ENCODE results near the gene KIF24.
A peak's percentile ranks its signal among the peaks of the same experiment; 100 is the strongest.
"Not testable (repeated sequence)": the region's sequence is repeated elsewhere in the genome, so short reads cannot be mapped to it uniquely, and the experiment has no call there.

KIF24 gene

GRCh38 chr9:34371886-34372466, 42.9 kb upstream of the KIF24 start:
- H3K36me3 ChIP-seq (ENCODE audit: control insufficient read depth, insufficient read depth, low read length): peaks cover 25% of the 10 kb centered on the region
- no peak overlapping the region for H3K4me3 ChIP-seq (ENCODE audit: low read depth, low read length)
- peaks cover 16% of the 10 kb centered on the region for H3K9me3 ChIP-seq (ENCODE audit: control insufficient read depth, insufficient read depth, low read depth, low read length)
- peaks cover 15% of the 10 kb centered on the region for H3K4me1 ChIP-seq (ENCODE audit: control insufficient read depth, insufficient read depth, low read length)
- no peak overlapping the region for H3K27ac ChIP-seq (ENCODE audit: low read depth, low read length)
- no peak overlapping the region for H3K9ac ChIP-seq (ENCODE audit: low read length)
- peaks cover 8% of the 10 kb centered on the region; the same call in 1 of the 2 replicates for H3K27me3 ChIP-seq (ENCODE audit: control insufficient read depth, insufficient read depth, low read length)

GRCh38 chr9:34370970-34371880, 42.2 kb upstream of the KIF24 start:
- H3K27me3 ChIP-seq (ENCODE audit: control insufficient read depth, insufficient read depth, low read length): peaks cover 8% of the 10 kb centered on the region; the same call in 1 of the 2 replicates
- no peak overlapping the region for H3K9ac ChIP-seq (ENCODE audit: low read length)
- H3K9me3 ChIP-seq (ENCODE audit: control insufficient read depth, insufficient read depth, low read depth, low read length): peaks cover 21% of the 10 kb centered on the region
- H3K4me3 ChIP-seq (ENCODE audit: low read depth, low read length): no peak overlapping the region
- no peak overlapping the region for H3K27ac ChIP-seq (ENCODE audit: low read depth, low read length)
- H3K4me1 ChIP-seq (ENCODE audit: control insufficient read depth, insufficient read depth, low read length): peaks cover 15% of the 10 kb centered on the region
- peaks cover 25% of the 10 kb centered on the region for H3K36me3 ChIP-seq (ENCODE audit: control insufficient read depth, insufficient read depth, low read length)

GRCh38 chr9:34370335-34370969, 41.4 kb upstream of the KIF24 start:
- Histone ChIP-seq H3K9me3 (ENCODE audit: control insufficient read depth, insufficient read depth, low read depth, low read length) (peaks cover 23% of the 10 kb centered on the region), H3K27ac (ENCODE audit: low read depth, low read length) (no peak overlapping the region), H3K4me3 (ENCODE audit: low read depth, low read length) (no peak overlapping the region), H3K4me1 (ENCODE audit: control insufficient read depth, insufficient read depth, low read length) (peaks cover 7% of the 10 kb centered on the region), H3K27me3 (ENCODE audit: control insufficient read depth, insufficient read depth, low read length) (peaks cover 3% of the 10 kb centered on the region; the same call in 1 of the 2 replicates), H3K9ac (ENCODE audit: low read length) (no peak overlapping the region), H3K36me3 (ENCODE audit: control insufficient read depth, insufficient read depth, low read length) (peaks cover 25% of the 10 kb centered on the region)

GRCh38 chr9:34369636-34370035, 40.6 kb upstream of the KIF24 start:
- H3K27ac ChIP-seq (ENCODE audit: low read depth, low read length): no peak overlapping the region
- H3K9ac ChIP-seq (ENCODE audit: low read length): no peak overlapping the region
- no peak overlapping the region for H3K4me3 ChIP-seq (ENCODE audit: low read depth, low read length)
- peaks cover 25% of the 10 kb centered on the region for H3K36me3 ChIP-seq (ENCODE audit: control insufficient read depth, insufficient read depth, low read length)
- H3K9me3 ChIP-seq (ENCODE audit: control insufficient read depth, insufficient read depth, low read depth, low read length): peaks cover 23% of the 10 kb centered on the region
- H3K4me1 ChIP-seq (ENCODE audit: control insufficient read depth, insufficient read depth, low read length): peaks cover 2% of the 10 kb centered on the region
- H3K27me3 ChIP-seq (ENCODE audit: control insufficient read depth, insufficient read depth, low read length): peaks cover 3% of the 10 kb centered on the region; the same call in 1 of the 2 replicates

- peaks cover 11% of the 10 kb centered on the region for H3K4me1 ChIP-seq (ENCODE audit: control insufficient read depth, insufficient read depth, low read length)
- not testable (repeated sequence) for H3K27me3 ChIP-seq (ENCODE audit: control insufficient read depth, insufficient read depth, low read length); H3K9ac ChIP-seq (ENCODE audit: low read length); H3K4me3 ChIP-seq (ENCODE audit: low read depth, low read length); H3K27ac ChIP-seq (ENCODE audit: low read depth, low read length)
- H3K9me3 ChIP-seq (ENCODE audit: control insufficient read depth, insufficient read depth, low read depth, low read length): peaks cover 23% of the 10 kb centered on the region
- H3K36me3 ChIP-seq (ENCODE audit: control insufficient read depth, insufficient read depth, low read length): peaks cover 25% of the 10 kb centered on the region
Observed at GRCh38 chr9:34368796-34369195, 39.7 kb upstream of the KIF24 start.

GRCh38 chr9:34367751-34368410, 38.8 kb upstream of the KIF24 start:
- Histone ChIP-seq H3K4me1 (ENCODE audit: control insufficient read depth, insufficient read depth, low read length) (peaks cover 20% of the 10 kb centered on the region), H3K9me3 (ENCODE audit: control insufficient read depth, insufficient read depth, low read depth, low read length) (peaks cover 23% of the 10 kb centered on the region), H3K36me3 (ENCODE audit: control insufficient read depth, insufficient read depth, low read length) (peaks cover 25% of the 10 kb centered on the region)
- not testable (repeated sequence) for H3K4me3 ChIP-seq (ENCODE audit: low read depth, low read length); H3K27me3 ChIP-seq (ENCODE audit: control insufficient read depth, insufficient read depth, low read length); H3K9ac ChIP-seq (ENCODE audit: low read length); H3K27ac ChIP-seq (ENCODE audit: low read depth, low read length)

- Histone ChIP-seq H3K9me3 (ENCODE audit: control insufficient read depth, insufficient read depth, low read depth, low read length) (peaks cover 23% of the 10 kb centered on the region), H3K27me3 (ENCODE audit: control insufficient read depth, insufficient read depth, low read length) (no peaks in the 10 kb centered on the region), H3K4me3 (ENCODE audit: low read depth, low read length) (no peak overlapping the region), H3K36me3 (ENCODE audit: control insufficient read depth, insufficient read depth, low read length) (peaks cover 17% of the 10 kb centered on the region), H3K9ac (ENCODE audit: low read length) (no peak overlapping the region), H3K27ac (ENCODE audit: low read depth, low read length) (no peak overlapping the region), H3K4me1 (ENCODE audit: control insufficient read depth, insufficient read depth, low read length) (peaks cover 25% of the 10 kb centered on the region)
Observed at GRCh38 chr9:34366365-34366764, 37.3 kb upstream of the KIF24 start.

GRCh38 chr9:34365282-34365681, 36.2 kb upstream of the KIF24 start:
- no peak overlapping the region for H3K27ac ChIP-seq (ENCODE audit: low read depth, low read length)
- no peak overlapping the region for H3K4me3 ChIP-seq (ENCODE audit: low read depth, low read length)
- no peaks in the 10 kb centered on the region for H3K27me3 ChIP-seq (ENCODE audit: control insufficient read depth, insufficient read depth, low read length)
- no peak overlapping the region for H3K9ac ChIP-seq (ENCODE audit: low read length)
- H3K4me1 ChIP-seq (ENCODE audit: control insufficient read depth, insufficient read depth, low read length): peaks cover 25% of the 10 kb centered on the region
- peaks cover 23% of the 10 kb centered on the region for H3K9me3 ChIP-seq (ENCODE audit: control insufficient read depth, insufficient read depth, low read depth, low read length)
- H3K36me3 ChIP-seq (ENCODE audit: control insufficient read depth, insufficient read depth, low read length): peaks cover 7% of the 10 kb centered on the region; the same call in 1 of the 2 replicates

- Histone ChIP-seq H3K36me3 (ENCODE audit: control insufficient read depth, insufficient read depth, low read length) (no peaks in the 10 kb centered on the region), H3K27ac (ENCODE audit: low read depth, low read length) (no peak overlapping the region; the same call in 1 of the 2 replicates), H3K9me3 (ENCODE audit: control insufficient read depth, insufficient read depth, low read depth, low read length) (peaks cover 21% of the 10 kb centered on the region), H3K27me3 (ENCODE audit: control insufficient read depth, insufficient read depth, low read length) (no peaks in the 10 kb centered on the region), H3K4me1 (ENCODE audit: control insufficient read depth, insufficient read depth, low read length) (peaks cover 25% of the 10 kb centered on the region), H3K9ac (ENCODE audit: low read length) (peak overlapping the region; percentile 31), H3K4me3 (ENCODE audit: low read depth, low read length) (peak overlapping the region; percentile 45)
Observed at GRCh38 chr9:34363619-34364351, 34.7 kb upstream of the KIF24 start.

- Histone ChIP-seq H3K9ac (ENCODE audit: low read length) (no peak overlapping the region), H3K36me3 (ENCODE audit: control insufficient read depth, insufficient read depth, low read length) (no peaks in the 10 kb centered on the region), H3K4me3 (ENCODE audit: low read depth, low read length) (no peak overlapping the region), H3K9me3 (ENCODE audit: control insufficient read depth, insufficient read depth, low read depth, low read length) (peaks cover 14% of the 10 kb centered on the region), H3K27ac (ENCODE audit: low read depth, low read length) (no peak overlapping the region), H3K27me3 (ENCODE audit: control insufficient read depth, insufficient read depth, low read length) (no peaks in the 10 kb centered on the region), H3K4me1 (ENCODE audit: control insufficient read depth, insufficient read depth, low read length) (peaks cover 25% of the 10 kb centered on the region)
Observed at GRCh38 chr9:34362614-34363214, 33.6 kb upstream of the KIF24 start.

All from HUES6 (cell line).